DOHH2 (cell line): ENCODE measurements around the gene ORAI2.

Experiments used
- H3F3A ChIP-seq: fragments of 200-600 bp; sonication (generic), shearing (Covaris generic); 2 replicates; pipeline ENCODE4 v1.6.0; 2016; ENCODE audit warnings: antibody characterized with exemption, mild to moderate bottlenecking; ENCODE audit not compliant: control insufficient read depth, insufficient read depth
- H3K27ac ChIP-seq: fragments of 200-600 bp; sonication (generic); 2 replicates; pipeline ENCODE4 v1.5.1; 2014; ENCODE audit warnings: low read depth, mild to moderate bottlenecking, low read length, moderate library complexity
- H3K27me3 ChIP-seq: fragments of 200-600 bp; sonication (generic); 2 replicates; pipeline ENCODE4 v1.6.1; 2014; ENCODE audit warnings: mild to moderate bottlenecking, low read length, mixed read lengths; ENCODE audit not compliant: control insufficient read depth
- H3K36me3 ChIP-seq: fragments of 200-600 bp; sonication (generic); 2 replicates; pipeline ENCODE4 v1.6.1; 2014; ENCODE audit warnings: mild to moderate bottlenecking, low read length, moderate library complexity, mixed read lengths; ENCODE audit not compliant: control insufficient read depth
- H3K4me1 ChIP-seq: fragments of 200-600 bp; sonication (generic); 2 replicates; pipeline ENCODE4 v1.6.1; 2014; ENCODE audit warnings: mild to moderate bottlenecking, low read length, mixed read lengths; ENCODE audit not compliant: control insufficient read depth
- H3K4me2 ChIP-seq: fragments of 200-600 bp; sonication (generic); 2 replicates; pipeline ENCODE4 v1.6.0; 2014; ENCODE audit warnings: mild to moderate bottlenecking, low read length, moderate library complexity
- H3K4me3 ChIP-seq: fragments of 200-600 bp; sonication (generic); 2 replicates; pipeline ENCODE4 v1.5.1; 2014; ENCODE audit warnings: mild to moderate bottlenecking, low read length, mixed read lengths
- H3K79me2 ChIP-seq: fragments of 200-600 bp; sonication (generic); 2 replicates; pipeline ENCODE4 v1.6.1; 2014; ENCODE audit warnings: mild to moderate bottlenecking, low read length, mixed read lengths; ENCODE audit not compliant: control insufficient read depth
- H3K9me2 ChIP-seq: fragments of 200-600 bp; sonication (generic); replicated peaks from 2 replicates; pipeline ENCODE4 v1.6.1; 2014; ENCODE audit warnings: mild to moderate bottlenecking, low read length, mixed read lengths; ENCODE audit not compliant: control insufficient read depth
- H3K9me3 ChIP-seq: fragments of 200-600 bp; sonication (generic); 2 replicates; pipeline ENCODE4 v1.6.1; 2014; ENCODE audit warnings: antibody characterized with exemption, low read length, mixed read lengths; ENCODE audit not compliant: control insufficient read depth, insufficient read depth
- H4K20me1 ChIP-seq: fragments of 200-600 bp; sonication (generic); 2 replicates; pipeline ENCODE4 v1.6.0; 2014; ENCODE audit warnings: low read depth, mild to moderate bottlenecking, antibody characterized with exemption, low read length, moderate library complexity; ENCODE audit not compliant: control insufficient read depth, insufficient read depth
- EZH2phosphoT487 ChIP-seq: fragments of 200-600 bp; sonication (generic); IDR thresholded peaks from 2 replicates; pipeline ENCODE4 v1.6.1; 2017; ENCODE audit warnings: borderline replicate concordance, mild to moderate bottlenecking, antibody characterized with exemption, low read length, moderate library complexity, mixed read lengths
- TF ChIP-seq, protein P1 (sequence below): fragments of 200-600 bp; sonication (generic); IDR thresholded peaks from one replicate; pipeline ENCODE4 v1.5.1; 2014; ENCODE audit warnings: antibody characterized with exemption, mild to moderate bottlenecking, low read depth, low read length; ENCODE audit not compliant: poor library complexity, severe bottlenecking

Gene ORAI2

DNA sequence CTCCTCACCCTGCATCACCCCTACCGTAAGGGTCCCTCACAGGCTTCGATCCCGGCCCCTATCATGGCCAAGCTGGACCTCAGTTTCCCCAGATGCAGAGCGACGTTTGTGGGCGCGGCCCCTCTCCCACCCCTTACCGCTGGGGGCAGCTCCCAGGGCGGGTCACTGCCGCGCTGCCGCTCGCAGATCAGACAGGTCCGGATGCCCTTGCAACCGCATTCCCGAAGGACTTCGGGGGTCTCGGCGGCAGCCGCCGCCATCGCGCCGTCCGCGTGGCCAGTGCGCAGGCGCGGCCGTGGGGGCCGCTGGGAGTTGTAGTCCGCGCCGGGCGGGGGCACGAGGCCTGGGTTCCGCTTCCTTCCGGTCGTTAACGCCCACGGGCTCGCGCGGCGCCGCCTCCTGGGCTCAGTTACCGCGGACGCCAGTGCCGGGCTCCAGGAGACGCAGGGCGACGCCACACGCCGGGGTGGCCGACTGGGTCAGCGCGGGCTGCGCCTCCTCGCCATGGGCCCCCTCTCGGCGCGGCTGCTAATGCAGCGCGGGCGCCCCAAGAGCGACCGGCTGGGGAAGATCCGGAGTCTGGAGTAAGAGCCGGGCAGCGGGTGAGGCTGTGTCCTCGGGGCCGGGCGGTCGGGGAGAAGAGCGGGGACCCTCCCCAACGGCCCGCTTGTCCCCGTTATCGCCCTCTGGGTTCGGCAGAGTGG is 31.4 kb downstream of the ORAI2 start, which contains the start of the genes ALKBH4 and LRWD1:
ALKBH4 (minus strand) TSS at position 287 of the 704 bp plus-strand sequence; CDS start at position 260, 27 bp downstream.
LRWD1 (plus strand) TSS at position 408 of the 704 bp plus-strand sequence; CDS start at position 505, 97 bp downstream.
- Histone ChIP-seq H3K79me2 (peaks cover 37% of the 10 kb centered on the region), H3K9me2 (no peaks in the 10 kb centered on the region), H3K9me3 (no peaks in the 10 kb centered on the region), H3K4me1 (peaks cover 26% of the 10 kb centered on the region), H3K36me3 (peaks cover 34% of the 10 kb centered on the region), H3K4me3 (peak within 1 kb of the TSS; percentile 94), H3K27ac (peak within 1 kb of the TSS; percentile 58), H3K27me3 (no peaks in the 10 kb centered on the region), H4K20me1 (0 out of 2 replicates have a peak, but pooled peaks cover 10% of the 10 kb centered on the region), H3F3A (peaks cover 4% of the 10 kb centered on the region; the same call in 1 of the 2 replicates), H3K4me2 (peak within 1 kb of the TSS; percentile 86)
- TF ChIP-seq EZH2phosphoT487 = no peak
- TF ChIP-seq, protein P1, sequence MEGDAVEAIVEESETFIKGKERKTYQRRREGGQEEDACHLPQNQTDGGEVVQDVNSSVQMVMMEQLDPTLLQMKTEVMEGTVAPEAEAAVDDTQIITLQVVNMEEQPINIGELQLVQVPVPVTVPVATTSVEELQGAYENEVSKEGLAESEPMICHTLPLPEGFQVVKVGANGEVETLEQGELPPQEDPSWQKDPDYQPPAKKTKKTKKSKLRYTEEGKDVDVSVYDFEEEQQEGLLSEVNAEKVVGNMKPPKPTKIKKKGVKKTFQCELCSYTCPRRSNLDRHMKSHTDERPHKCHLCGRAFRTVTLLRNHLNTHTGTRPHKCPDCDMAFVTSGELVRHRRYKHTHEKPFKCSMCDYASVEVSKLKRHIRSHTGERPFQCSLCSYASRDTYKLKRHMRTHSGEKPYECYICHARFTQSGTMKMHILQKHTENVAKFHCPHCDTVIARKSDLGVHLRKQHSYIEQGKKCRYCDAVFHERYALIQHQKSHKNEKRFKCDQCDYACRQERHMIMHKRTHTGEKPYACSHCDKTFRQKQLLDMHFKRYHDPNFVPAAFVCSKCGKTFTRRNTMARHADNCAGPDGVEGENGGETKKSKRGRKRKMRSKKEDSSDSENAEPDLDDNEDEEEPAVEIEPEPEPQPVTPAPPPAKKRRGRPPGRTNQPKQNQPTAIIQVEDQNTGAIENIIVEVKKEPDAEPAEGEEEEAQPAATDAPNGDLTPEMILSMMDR = peak; percentile 20

DNA sequence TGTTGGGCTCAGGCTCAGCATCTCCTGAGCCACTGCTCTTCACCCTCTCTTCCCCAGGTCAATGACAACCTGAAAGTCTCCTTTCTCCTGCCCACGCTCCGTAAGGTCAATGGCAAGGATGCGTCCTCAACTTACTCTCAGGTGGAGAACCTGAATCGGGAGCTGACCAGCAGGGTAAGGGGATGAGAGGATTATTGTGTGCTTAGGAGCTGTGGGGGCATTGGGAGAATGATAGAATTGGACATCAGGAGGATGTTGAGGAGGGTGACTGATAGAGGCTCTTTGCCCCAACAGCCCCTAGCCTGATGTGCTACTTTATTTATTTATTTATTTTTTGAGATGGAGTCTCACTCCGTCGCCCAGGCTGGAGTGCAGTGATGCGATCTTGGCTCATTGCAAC is 32.7 kb downstream of the ORAI2 start:
- Histone ChIP-seq H4K20me1 (0 out of 2 replicates have a peak, but pooled peaks cover 10% of the 10 kb centered on the region), H3K4me2 (peak overlapping the region; percentile 86), H3K9me3 (no peaks in the 10 kb centered on the region), H3K9me2 (no peaks in the 10 kb centered on the region), H3K36me3 (peaks cover 44% of the 10 kb centered on the region), H3K79me2 (peaks cover 37% of the 10 kb centered on the region), H3F3A (peaks cover 4% of the 10 kb centered on the region; the same call in 1 of the 2 replicates), H3K4me1 (peaks cover 26% of the 10 kb centered on the region), H3K27ac (peak overlapping the region; percentile 58), H3K4me3 (peak overlapping the region; percentile 94), H3K27me3 (no peaks in the 10 kb centered on the region)
- TF ChIP-seq, protein P1 = no peak
- TF ChIP-seq EZH2phosphoT487 = no peak

DNA sequence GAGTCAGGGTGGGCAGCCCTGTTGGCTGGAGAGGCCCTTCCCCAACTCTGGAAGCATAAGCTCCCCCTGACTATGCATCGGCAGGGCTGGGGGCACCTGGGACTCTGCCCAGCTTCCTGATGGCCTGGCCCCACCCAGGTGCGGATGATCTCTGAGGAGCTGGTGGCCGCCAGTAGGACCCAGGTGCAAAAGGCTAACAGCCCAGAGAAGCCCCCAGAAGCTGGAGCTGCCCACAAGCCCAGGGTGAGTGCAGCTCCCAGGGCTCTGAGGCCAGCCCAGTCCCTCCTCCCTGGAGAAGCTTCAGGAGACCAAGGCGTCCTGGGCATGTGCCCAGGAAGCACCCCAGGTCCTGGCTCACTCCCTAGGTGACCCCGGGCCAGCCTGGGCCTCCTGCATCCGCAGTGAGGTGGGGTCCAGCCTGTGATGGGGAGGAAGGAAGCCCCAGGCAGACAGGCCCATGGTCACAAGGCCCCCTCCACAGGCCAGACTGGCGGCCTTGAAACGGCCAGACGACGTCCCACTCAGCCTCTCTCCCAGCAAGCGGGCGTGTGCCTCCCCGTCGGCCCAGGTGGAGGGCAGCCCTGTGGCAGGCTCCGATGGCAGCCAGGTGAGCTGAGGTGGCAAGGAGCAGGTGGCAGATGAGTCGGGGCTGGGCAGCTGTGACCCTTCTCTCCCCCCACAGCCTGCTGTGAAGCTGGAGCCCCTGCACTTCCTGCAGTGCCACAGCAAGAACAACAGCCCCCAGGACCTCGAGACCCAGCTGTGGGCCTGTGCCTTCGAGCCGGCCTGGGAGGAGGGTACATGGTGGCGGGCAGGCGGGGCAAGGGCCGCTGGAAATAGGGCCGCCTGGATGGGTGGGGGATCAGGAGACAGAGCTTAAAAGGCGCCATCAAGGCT is 34.5 kb downstream of the ORAI2 start:
- Histone ChIP-seq H3K9me2 (no peaks in the 10 kb centered on the region), H3K4me1 (peaks cover 26% of the 10 kb centered on the region), H3K9me3 (no peaks in the 10 kb centered on the region), H3K79me2 (peaks cover 30% of the 10 kb centered on the region), H4K20me1 (peaks cover 12% of the 10 kb centered on the region; the same call in 1 of the 2 replicates), H3F3A (peaks cover 4% of the 10 kb centered on the region; the same call in 1 of the 2 replicates), H3K27me3 (no peaks in the 10 kb centered on the region), H3K4me3 (no peak overlapping the region), H3K4me2 (no peak overlapping the region), H3K27ac (no peak overlapping the region), H3K36me3 (peaks cover 61% of the 10 kb centered on the region)
- TF ChIP-seq EZH2phosphoT487 = no peak
- TF ChIP-seq, protein P1 = no peak
